ENCODE measurements around the gene NOM1.
"Not testable (repeated sequence)": the region's sequence is repeated elsewhere in the genome, so short reads cannot be mapped to it uniquely, and the experiment has no call there.

DNA sequence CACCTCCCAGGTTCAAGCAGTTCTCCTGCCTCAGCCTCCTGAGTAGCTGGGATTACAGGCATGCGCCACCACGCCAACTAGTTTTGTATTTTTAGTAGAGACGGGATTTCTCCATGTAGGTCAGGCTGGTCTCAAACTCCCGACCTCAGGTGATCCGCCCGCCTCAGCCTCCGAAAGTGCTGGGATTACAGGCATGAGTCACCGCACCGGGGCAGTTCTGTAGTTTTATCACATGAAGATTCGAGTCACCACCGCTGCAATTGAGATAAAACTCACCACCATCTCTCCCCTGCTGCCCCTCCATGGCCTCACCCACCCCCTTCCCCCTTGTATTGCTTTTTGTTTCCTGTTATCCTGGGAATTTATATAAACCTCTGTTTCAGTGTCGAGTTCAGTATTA lies 3.7 kb downstream of the NOM1 start:
- not testable (repeated sequence) for TF ChIP-seq POLR2A, CTCF (IDR thresholded peaks at IDR 0.05)
